Ectodermal cell (in vitro differentiated cells): ENCODE data around the gene ICA1L.

Experiments
- H3K27ac ChIP-seq: 2 replicates; pipeline ENCODE4 v1.7.0; 2013; ENCODE audit warnings: mild to moderate bottlenecking, low read depth, low read length; ENCODE audit not compliant: insufficient read depth, poor library complexity, severe bottlenecking
- H3K27me3 ChIP-seq: 2 replicates; pipeline ENCODE4 v1.7.0; 2013; ENCODE audit warnings: mild to moderate bottlenecking, low read length; ENCODE audit not compliant: insufficient read depth, control insufficient read depth, poor library complexity, severe bottlenecking
- H3K36me3 ChIP-seq: one replicate; pipeline ENCODE4 v1.7.0; 2013; ENCODE audit warnings: low read length; ENCODE audit not compliant: control insufficient read depth, insufficient read depth
- H3K4me1 ChIP-seq: one replicate; pipeline ENCODE4 v1.7.0; 2013; ENCODE audit warnings: low read length; ENCODE audit not compliant: control insufficient read depth, insufficient read depth
- H3K4me3 ChIP-seq: 2 replicates; pipeline ENCODE4 v1.7.0; 2013; ENCODE audit warnings: low read depth, low read length, control low read depth; ENCODE audit not compliant: insufficient read depth
- H3K9me3 ChIP-seq: 2 replicates; pipeline ENCODE4 v1.7.0; 2013; ENCODE audit warnings: mild to moderate bottlenecking, low read length, moderate library complexity; ENCODE audit not compliant: control insufficient read depth
- WGBS, 2 experiments: methylation state at CpG; one replicate each; pipeline ENCODE4 v1.1.7; 2013; ENCODE audit warnings: missing lambda C conversion rate in 2 of 2; 5-methylcytosine and 5-hydroxymethylcytosine counted together

Gene ICA1L

GRCh38 chr2:202750763-202751427 lies 120.7 kb downstream of the ICA1L start:
- Histone ChIP-seq H3K4me1 (no peaks in the 10 kb centered on the region), H3K36me3 (no peaks in the 10 kb centered on the region), H3K9me3 (no peaks in the 10 kb centered on the region), H3K27ac (no peak overlapping the region), H3K27me3 (no peaks in the 10 kb centered on the region), H3K4me3 (no peak overlapping the region)
- 93% methylated on average over 3 of the region's 3 CpGs for WGBS, 2 experiments

GRCh38 chr2:202749477-202749876 lies 122.1 kb downstream of the ICA1L start:
- Histone ChIP-seq H3K27ac (no peak overlapping the region), H3K4me1 (no peaks in the 10 kb centered on the region), H3K9me3 (no peaks in the 10 kb centered on the region), H3K27me3 (no peaks in the 10 kb centered on the region), H3K36me3 (no peaks in the 10 kb centered on the region), H3K4me3 (no peak overlapping the region)
- 92 to 100% methylated on average over 1 of the region's 2 CpGs for WGBS, 2 experiments

- WGBS, 2 experiments = 92% methylated on average over 1 of the region's 1 CpG; no CpG with 5 or more reads in 1 of the 2 experiments
- H3K27me3 ChIP-seq = no peaks in the 10 kb centered on the region
- H3K4me1 ChIP-seq = no peaks in the 10 kb centered on the region
- no peaks in the 10 kb centered on the region for H3K9me3 ChIP-seq
- H3K27ac ChIP-seq = no peak overlapping the region
- H3K36me3 ChIP-seq = peaks cover 16% of the 10 kb centered on the region
- H3K4me3 ChIP-seq = no peak overlapping the region
Observed at GRCh38 chr2:202743613-202744012, 128.0 kb downstream of the ICA1L start.

- Histone ChIP-seq H3K4me3 (no peak overlapping the region), H3K27me3 (no peaks in the 10 kb centered on the region), H3K9me3 (no peaks in the 10 kb centered on the region), H3K36me3 (no peaks in the 10 kb centered on the region), H3K27ac (no peak overlapping the region), H3K4me1 (no peaks in the 10 kb centered on the region)
- 100% methylated on average over 1 of the region's 1 CpG for WGBS, 2 experiments
Observed at GRCh38 chr2:202736826-202737225, 134.7 kb downstream of the ICA1L start.

- H3K27me3 ChIP-seq = no peaks in the 10 kb centered on the region
- H3K27ac ChIP-seq = no peak overlapping the region
- WGBS, 2 experiments = 95 to 96% methylated on average over 3 of the region's 3 CpGs
- no peaks in the 10 kb centered on the region for H3K36me3 ChIP-seq
- H3K4me3 ChIP-seq = no peak overlapping the region
- H3K4me1 ChIP-seq = no peaks in the 10 kb centered on the region
- H3K9me3 ChIP-seq = no peaks in the 10 kb centered on the region
Observed at GRCh38 chr2:202726070-202726469, 145.5 kb downstream of the ICA1L start.

GRCh38 chr2:202723746-202724145 lies 147.8 kb downstream of the ICA1L start:
- H3K9me3 ChIP-seq = no peaks in the 10 kb centered on the region
- WGBS, 2 experiments = 92 to 95% methylated on average over 4 to 5 of the region's 5 CpGs
- no peak overlapping the region for H3K4me3 ChIP-seq
- H3K36me3 ChIP-seq = no peaks in the 10 kb centered on the region
- no peaks in the 10 kb centered on the region for H3K27me3 ChIP-seq
- H3K27ac ChIP-seq = no peak overlapping the region
- no peaks in the 10 kb centered on the region for H3K4me1 ChIP-seq
